Endothelial cell of coronary artery (primary cell): Measurements from ENCODE around the gene TTF2. TPM values are rescaled to one million over a fixed set of nuclear protein-coding genes. Genes with fewer than 3 reads are reported as not detected.

Source experiments
- total RNA-seq: library from RNA; depleted of rRNA; stranded (reverse); fragments of >200 nt; gene quantifications from 2 replicates; pipeline ENCODE4 v1.2.3, GENCODE V29; 2014

TTF2 gene
- total RNA-seq, result 13.1 and 13.4 TPM in 2 replicates

DNA sequence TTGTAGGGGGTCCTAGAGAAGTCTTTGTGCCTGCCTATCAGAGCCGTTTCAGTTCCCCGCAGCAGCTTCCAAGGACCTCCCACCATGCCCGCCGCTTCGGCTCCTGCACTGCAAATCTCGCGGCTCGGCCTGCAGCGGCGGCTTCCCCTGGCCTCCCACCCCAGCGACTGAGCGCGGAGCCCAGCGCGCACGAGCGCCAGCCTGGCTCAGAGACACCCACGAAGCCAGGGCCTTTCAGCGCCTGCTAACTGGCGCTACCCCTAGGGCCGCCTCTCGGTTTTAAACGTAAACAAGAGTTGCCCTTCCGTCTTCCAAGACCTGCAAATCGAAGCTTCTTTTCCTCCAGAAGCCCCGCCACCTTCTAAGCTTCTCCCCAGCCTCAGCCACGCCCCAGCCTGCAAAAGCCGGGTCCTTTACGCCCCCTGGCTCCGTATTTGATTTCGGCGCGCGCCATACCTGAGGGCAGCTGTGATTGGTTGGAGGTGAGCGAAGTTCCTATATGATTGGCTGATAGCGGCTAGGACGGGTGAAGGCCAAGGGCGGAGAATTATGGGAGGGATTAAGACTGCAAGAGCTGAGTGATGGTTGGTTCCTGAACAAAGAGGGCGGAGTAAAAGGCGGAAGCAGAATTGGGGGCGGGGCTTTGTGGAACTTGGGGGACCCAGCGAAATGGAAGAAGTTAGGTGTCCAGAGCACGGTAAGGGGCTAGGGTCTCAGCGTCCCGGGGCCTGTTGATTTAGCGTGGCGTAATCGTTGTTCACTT, at the start of gene TTF2:
Gene TTF2 (plus strand): TSS at position 649 of the 763 bp plus-strand sequence. CDS start 21 bp downstream, at position 670.

DNA sequence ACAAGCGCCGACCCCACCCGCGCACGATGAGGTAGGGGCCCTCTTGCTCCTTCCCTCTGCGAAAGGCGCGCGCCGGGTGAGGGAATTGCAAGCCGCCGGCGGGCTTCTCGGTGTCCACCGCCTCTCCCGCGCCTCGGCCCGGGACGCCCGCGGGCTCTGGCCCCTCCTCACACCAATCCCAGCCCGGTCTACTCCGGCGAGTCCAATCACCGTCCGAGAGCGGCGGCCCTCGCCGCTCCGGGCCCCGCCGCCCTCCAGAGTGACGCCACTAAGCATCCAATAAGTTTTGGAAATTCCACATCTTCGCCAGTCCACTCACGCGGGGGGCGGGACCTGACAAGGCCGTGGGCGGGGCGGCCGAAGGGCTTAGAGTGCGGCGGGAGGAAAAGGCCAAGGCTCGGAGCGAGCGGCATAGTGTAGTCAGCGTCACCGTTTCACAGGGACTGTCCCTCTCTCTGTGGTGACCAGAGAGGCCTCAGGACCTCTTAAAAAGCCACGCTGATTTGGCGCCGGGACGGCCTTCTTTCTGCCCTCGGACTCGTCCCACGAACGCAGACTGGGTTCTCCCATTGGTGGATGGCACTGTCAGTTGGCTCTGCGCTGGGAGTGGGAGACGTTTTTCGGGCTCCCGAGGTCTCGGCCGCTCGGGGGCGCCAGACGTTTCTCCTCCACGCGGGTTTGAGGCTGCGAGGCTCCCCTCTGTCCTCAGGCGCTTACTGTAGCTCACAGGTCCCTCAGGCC, 61.6 kb downstream of the TTF2 start, which contains the start of gene TRIM45:
Gene TRIM45 (minus strand): TSS at position 161 of the 741 bp plus-strand sequence. CDS start 548 bp downstream, outside the sequence.

Other genes starting within 250 kb of the TTF2 start
- gene PTGFRN, start 150.4 kb upstream of the TTF2 start, total RNA-seq, result 50.4 and 72.5 TPM in 2 replicates
- gene CD101, start 58.6 kb upstream of the TTF2 start, total RNA-seq, result under 0.01 and 0.09 TPM in 2 replicates
- 1.1 and 1.3 TPM in 2 replicates for gene TRIM45, start 61.4 kb downstream of the TTF2 start, total RNA-seq
- not detected in 2 replicates for gene VTCN1, start 150.6 kb downstream of the TTF2 start, total RNA-seq